K562 (cell line): Measurements from ENCODE around the gene WWC2. TPM values are rescaled to one million over a fixed set of nuclear protein-coding genes. Genes with fewer than 3 reads are reported as not detected.

Experiments
- ARID1B ChIP-seq: fragments of 450-650 bp; IDR thresholded peaks from 2 replicates; pipeline ENCODE4 v1.6.1; 2016; ENCODE audit warnings: antibody characterized with exemption, mild to moderate bottlenecking, inconsistent platforms
- DIDO1 ChIP-seq: fragments of 450-650 bp; IDR thresholded peaks from 2 replicates; pipeline ENCODE4 v1.6.1; 2016; ENCODE audit warnings: low read depth, missing biosample characterization, missing genetic modification characterization
- FOXM1 ChIP-seq, 2 experiments: fragments of 450-650 bp in 1 of 2; sonication (generic) in 1 of 2; formaldehyde crosslinking in 1 of 2; IDR thresholded peaks; 2 replicates each; pipeline versions ENCODE4 v1.6.1 to v1.9.0; 2017 to 2022; ENCODE audit warnings: low read depth in 2 of 2, mild to moderate bottlenecking in 2 of 2, missing genetic modification reagents in 1 of 2, moderate library complexity in 1 of 2
- KAT7 ChIP-seq: sonication (generic); formaldehyde crosslinking; IDR thresholded peaks from 2 replicates; pipeline ENCODE4 v1.8.0; 2022; ENCODE audit warnings: missing genetic modification reagents, mild to moderate bottlenecking, borderline replicate concordance
- LCOR ChIP-seq: sonication (generic); formaldehyde crosslinking; IDR thresholded peaks from 2 replicates; pipeline ENCODE4 v1.8.0; 2022; ENCODE audit warnings: mild to moderate bottlenecking, missing genetic modification reagents
- MEIS2 ChIP-seq: fragments of 450-650 bp; IDR thresholded peaks from 2 replicates; pipeline ENCODE4 v1.6.1; 2014; ENCODE audit warnings: mild to moderate bottlenecking; ENCODE audit not compliant: partially characterized antibody
- NCOR1 ChIP-seq: fragments of 450-650 bp; IDR thresholded peaks from 2 replicates; pipeline ENCODE4 v1.6.1; 2016; ENCODE audit warnings: mild to moderate bottlenecking, moderate library complexity
- PRMT5 ChIP-seq: sonication (generic); formaldehyde crosslinking; IDR thresholded peaks from 2 replicates; pipeline ENCODE4 v1.5.0; 2020; ENCODE audit warnings: missing genetic modification reagents
- PYGO2 ChIP-seq: fragments of 450-650 bp; IDR thresholded peaks from 2 replicates; pipeline ENCODE4 v1.6.1; 2016; ENCODE audit warnings: mild to moderate bottlenecking, missing genetic modification characterization, moderate library complexity, missing compliant biosample characterization
- RB1 ChIP-seq: fragments of 450-650 bp; IDR thresholded peaks from 2 replicates; pipeline ENCODE4 v1.6.1; 2017; ENCODE audit warnings: low read depth, mild to moderate bottlenecking
- SOX6 ChIP-seq: fragments of 450-650 bp; IDR thresholded peaks from 2 replicates; pipeline ENCODE4 v1.6.1; 2014; ENCODE audit warnings: mild to moderate bottlenecking
- SRSF1 ChIP-seq: fragments of 200-400 bp; formaldehyde crosslinking; IDR thresholded peaks from 2 replicates; pipeline ENCODE4 v1.6.1; 2017; ENCODE audit warnings: mild to moderate bottlenecking, low read depth, low read length, moderate library complexity
- STAT5B ChIP-seq: fragments of 250-450 bp; sonication (Bioruptor Pico); IDR thresholded peaks from 2 replicates; pipeline ENCODE4 v1.8.0; 2021; ENCODE audit warnings: mild to moderate bottlenecking, inconsistent platforms
- TOE1 ChIP-seq, 2 experiments: fragments of 450-650 bp in 1 of 2; sonication (generic) in 1 of 2; formaldehyde crosslinking in 1 of 2; IDR thresholded peaks; 2 replicates each; pipeline versions ENCODE4 v1.7.1 to v1.8.0; 2016 to 2022; ENCODE audit warnings: borderline replicate concordance in 2 of 2, mild to moderate bottlenecking in 2 of 2, antibody characterized with exemption in 1 of 2, inconsistent platforms in 1 of 2, low read depth in 1 of 2, missing genetic modification reagents in 1 of 2, moderate library complexity in 1 of 2
- WHSC1 ChIP-seq: IDR thresholded peaks from one replicate; pipeline ENCODE4 v1.6.1; 2012; ENCODE audit warnings: low read length, control low read depth, inconsistent platforms
- ZNF3 ChIP-seq: fragments of 250-450 bp; sonication (Bioruptor Pico); IDR thresholded peaks from 2 replicates; pipeline ENCODE4 v1.5.0; 2021; ENCODE audit warnings: mild to moderate bottlenecking, moderate library complexity
- ZNF408 ChIP-seq: fragments of 250-450 bp; sonication (Bioruptor Pico); IDR thresholded peaks from 2 replicates; pipeline ENCODE4 v1.4.0; 2020; ENCODE audit warnings: low read depth, mild to moderate bottlenecking, moderate library complexity
- ZNF644 ChIP-seq: fragments of 200-800 bp; sonication (Bioruptor generic); IDR thresholded peaks from 2 replicates; pipeline ENCODE4 v1.6.1; 2016; ENCODE audit warnings: low read depth, missing genetic modification characterization, missing compliant biosample characterization
- ZNF699 ChIP-seq: fragments of 250-450 bp; sonication (Bioruptor Pico); IDR thresholded peaks from 2 replicates; pipeline ENCODE4 v1.8.0; 2021; ENCODE audit warnings: mild to moderate bottlenecking, moderate library complexity; ENCODE audit not compliant: insufficient replicate concordance
- ZNF75A ChIP-seq: fragments of 450-650 bp; formaldehyde crosslinking; IDR thresholded peaks from 2 replicates; pipeline ENCODE4 v1.4.0; 2020; ENCODE audit warnings: mild to moderate bottlenecking
- ZZZ3 ChIP-seq: fragments of 450-650 bp; IDR thresholded peaks from 2 replicates; pipeline ENCODE4 v1.6.1; 2016; ENCODE audit warnings: antibody characterized with exemption, mild to moderate bottlenecking, moderate library complexity
- polyA plus RNA-seq, 8 experiments: library from polyadenylated mRNA; depleted of rRNA in 4 of 8; stranded (reverse) in 5 of 8; unstranded in 3 of 8; fragments of >200 nt; fragmentation: Nextera tagmentation in 2 of 8; fragmentation: Illumina TruSeq in 1 of 8; extraction: Ambion mirVana in 2 of 8; extraction: Trizol in 1 of 8; gene quantifications; 2 replicates each; pipeline versions ENCODE4 v1.2.1 to v1.2.3, GENCODE V29; 2011 to 2014; ENCODE audit warnings: inconsistent platforms in 1 of 8, missing spikeins in 1 of 8
- total RNA-seq, 7 experiments: library from RNA; depleted of rRNA in 6 of 7; stranded (reverse); fragments of >200 nt in 6 of 7; fragmentation: Illumina TruSeq in 2 of 7; extraction: Trizol in 2 of 7; gene quantifications; 2 replicates each; pipeline versions ENCODE4 v1.2.1 to v1.2.3, GENCODE V29; 2011 to 2021; ENCODE audit warnings: low replicate concordance in 1 of 7
- TF ChIP-seq, protein P1 (sequence below), 2 experiments: fragments of 450-650 bp; IDR thresholded peaks; 2 replicates each; pipeline ENCODE4 v1.6.1; 2018; ENCODE audit warnings: mild to moderate bottlenecking in 2 of 2, low read depth in 1 of 2; ENCODE audit not compliant: partially characterized antibody in 2 of 2
- TF ChIP-seq, protein P2 (sequence below): fragments of 450-650 bp; formaldehyde crosslinking; IDR thresholded peaks from 2 replicates; pipeline ENCODE4 v1.4.0; 2022; ENCODE audit warnings: mild to moderate bottlenecking, moderate library complexity

The WWC2 gene
- total and polyA plus RNA-seq, 9 of the 15 experiments (the other 6 are each of a cell fraction or from before 2014, with no cell fraction given), result 3.7 to 39.4 (median 19.6) TPM

DNA sequence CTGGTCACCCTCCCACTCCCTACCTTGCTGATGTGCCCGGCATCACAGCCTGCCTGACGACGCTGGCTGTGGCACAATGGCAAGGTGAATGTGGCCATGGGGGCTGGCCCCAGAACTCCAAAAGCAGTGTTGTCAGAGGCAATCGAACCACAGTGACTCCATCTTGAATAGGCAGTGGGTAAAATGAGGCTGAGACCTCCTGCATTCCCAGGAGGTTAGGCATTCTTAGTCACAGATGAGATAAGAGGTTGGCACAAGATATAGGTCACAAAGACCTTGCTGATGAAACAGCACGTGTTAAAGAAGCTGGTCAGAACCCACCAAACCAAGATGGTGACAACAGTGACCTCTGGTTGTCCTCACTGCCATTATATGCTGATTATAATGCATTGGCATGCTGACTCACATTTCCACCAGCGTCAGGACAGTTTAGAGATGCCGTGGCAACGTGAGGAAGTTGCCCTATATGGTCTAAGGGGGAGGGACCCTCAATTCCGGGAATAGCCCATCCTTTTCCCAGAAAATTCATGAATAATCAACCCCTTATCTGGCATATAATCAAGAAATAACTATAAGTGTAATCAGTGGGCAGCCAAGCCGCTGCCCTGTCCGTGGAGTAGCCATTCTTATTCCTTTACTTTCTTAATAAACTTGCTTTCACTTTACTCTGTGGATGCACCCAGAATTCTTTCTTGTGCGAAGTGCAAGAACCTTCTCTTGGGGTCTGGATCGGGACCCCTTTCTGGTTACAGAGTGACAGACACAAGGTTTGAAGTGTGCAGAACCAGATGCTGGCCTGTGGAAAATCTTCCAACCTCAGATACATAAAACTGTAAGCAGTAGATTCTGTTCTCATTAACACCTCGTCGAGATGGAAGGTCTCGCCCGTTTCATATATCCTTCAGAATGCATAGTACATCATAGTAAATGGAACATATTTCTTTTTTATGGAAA is 249.9 kb downstream of the WWC2 start (continued):
- TF ChIP-seq, protein P1, sequence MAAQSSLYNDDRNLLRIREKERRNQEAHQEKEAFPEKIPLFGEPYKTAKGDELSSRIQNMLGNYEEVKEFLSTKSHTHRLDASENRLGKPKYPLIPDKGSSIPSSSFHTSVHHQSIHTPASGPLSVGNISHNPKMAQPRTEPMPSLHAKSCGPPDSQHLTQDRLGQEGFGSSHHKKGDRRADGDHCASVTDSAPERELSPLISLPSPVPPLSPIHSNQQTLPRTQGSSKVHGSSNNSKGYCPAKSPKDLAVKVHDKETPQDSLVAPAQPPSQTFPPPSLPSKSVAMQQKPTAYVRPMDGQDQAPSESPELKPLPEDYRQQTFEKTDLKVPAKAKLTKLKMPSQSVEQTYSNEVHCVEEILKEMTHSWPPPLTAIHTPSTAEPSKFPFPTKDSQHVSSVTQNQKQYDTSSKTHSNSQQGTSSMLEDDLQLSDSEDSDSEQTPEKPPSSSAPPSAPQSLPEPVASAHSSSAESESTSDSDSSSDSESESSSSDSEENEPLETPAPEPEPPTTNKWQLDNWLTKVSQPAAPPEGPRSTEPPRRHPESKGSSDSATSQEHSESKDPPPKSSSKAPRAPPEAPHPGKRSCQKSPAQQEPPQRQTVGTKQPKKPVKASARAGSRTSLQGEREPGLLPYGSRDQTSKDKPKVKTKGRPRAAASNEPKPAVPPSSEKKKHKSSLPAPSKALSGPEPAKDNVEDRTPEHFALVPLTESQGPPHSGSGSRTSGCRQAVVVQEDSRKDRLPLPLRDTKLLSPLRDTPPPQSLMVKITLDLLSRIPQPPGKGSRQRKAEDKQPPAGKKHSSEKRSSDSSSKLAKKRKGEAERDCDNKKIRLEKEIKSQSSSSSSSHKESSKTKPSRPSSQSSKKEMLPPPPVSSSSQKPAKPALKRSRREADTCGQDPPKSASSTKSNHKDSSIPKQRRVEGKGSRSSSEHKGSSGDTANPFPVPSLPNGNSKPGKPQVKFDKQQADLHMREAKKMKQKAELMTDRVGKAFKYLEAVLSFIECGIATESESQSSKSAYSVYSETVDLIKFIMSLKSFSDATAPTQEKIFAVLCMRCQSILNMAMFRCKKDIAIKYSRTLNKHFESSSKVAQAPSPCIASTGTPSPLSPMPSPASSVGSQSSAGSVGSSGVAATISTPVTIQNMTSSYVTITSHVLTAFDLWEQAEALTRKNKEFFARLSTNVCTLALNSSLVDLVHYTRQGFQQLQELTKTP (IDR thresholded peaks at IDR 0.05; ENCODE audit: low read depth in 1 of 2, partially characterized antibody in 2 of 2), result peak in 1 of 2 experiments; percentile 57
- TF ChIP-seq NCOR1 (peak; percentile 11; the same call in 1 of the 2 replicates), MEIS2 (peak; percentile 58), ZNF408 (CRISPR knock-in tag) (peak; percentile 61; the same call in 1 of the 2 replicates), LCOR (peak; percentile 90), PYGO2 (tag) (peak; percentile 100), ARID1B (peak; percentile 63; the same call in 1 of the 2 replicates), FOXM1 (IDR thresholded peaks at IDR 0.05; ENCODE audit: low read depth) (no peak), FOXM1 (CRISPR knock-in tag; IDR thresholded peaks at IDR 0.05; ENCODE audit: low read depth) (no peak), ZNF3 (CRISPR knock-in tag) (peak; percentile 89), SRSF1 (no peak), TOE1 (IDR thresholded peaks at IDR 0.05; ENCODE audit: borderline replicate concordance) (no peak), TOE1 (CRISPR knock-in tag; IDR thresholded peaks at IDR 0.05; ENCODE audit: borderline replicate concordance, low read depth) (0 out of 2 replicates have a peak, but pooled peaks have one; percentile 63), ZNF644 (tag) (peak; percentile 100), SOX6 (peak; percentile 76), DIDO1 (tag) (peak; percentile 100), PRMT5 (no peak), STAT5B (CRISPR knock-in tag) (peak; percentile 98), WHSC1 (no peak), ZZZ3 (no peak), ZNF699 (CRISPR knock-in tag) (peak; percentile 59), KAT7 (CRISPR knock-in tag) (no peak), ZNF75A (CRISPR knock-in tag) (peak; percentile 90), RB1 (no peak)
- TF ChIP-seq, protein P2, sequence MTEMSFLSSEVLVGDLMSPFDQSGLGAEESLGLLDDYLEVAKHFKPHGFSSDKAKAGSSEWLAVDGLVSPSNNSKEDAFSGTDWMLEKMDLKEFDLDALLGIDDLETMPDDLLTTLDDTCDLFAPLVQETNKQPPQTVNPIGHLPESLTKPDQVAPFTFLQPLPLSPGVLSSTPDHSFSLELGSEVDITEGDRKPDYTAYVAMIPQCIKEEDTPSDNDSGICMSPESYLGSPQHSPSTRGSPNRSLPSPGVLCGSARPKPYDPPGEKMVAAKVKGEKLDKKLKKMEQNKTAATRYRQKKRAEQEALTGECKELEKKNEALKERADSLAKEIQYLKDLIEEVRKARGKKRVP (CRISPR knock-in tag), result peak; percentile 97
